Small intestine (tissue), 7 donors: ENCODE results near the gene FITM1. TPM values are rescaled to one million over a fixed set of nuclear protein-coding genes. Genes with fewer than 3 reads are reported as not detected.

ENCODE experiments used
- DNase-seq, 2 donors: peaks; one replicate each; pipeline versions ENCODE4 v3.0.0 to v3.0.0-alpha.2; 2013
- FAIRE-seq: peaks from 2 replicates; lab custom pipeline; 2012; peaks lifted over from hg19 to GRCh38; lab: Jason Lieb, UNC
- H3K27ac ChIP-seq, 3 donors: one replicate each; pipeline ENCODE4 v1.5.1; 2013; ENCODE audit warnings: low read length in 2 of 3, mild to moderate bottlenecking in 2 of 3, control low read depth in 1 of 3, inconsistent platforms in 1 of 3, low read depth in 1 of 3, moderate library complexity in 1 of 3
- H3K27me3 ChIP-seq, 3 donors: one replicate each; pipeline ENCODE4 v1.6.1; 2013; ENCODE audit warnings: low read length in 3 of 3, inconsistent platforms in 1 of 3; ENCODE audit not compliant: control insufficient read depth in 3 of 3, insufficient read depth in 3 of 3
- H3K36me3 ChIP-seq, 3 donors: one replicate each; pipeline ENCODE4 v1.6.1; 2013; ENCODE audit warnings: low read length in 3 of 3, inconsistent platforms in 1 of 3, low read depth in 1 of 3, mild to moderate bottlenecking in 1 of 3, moderate library complexity in 1 of 3; ENCODE audit not compliant: control insufficient read depth in 3 of 3, insufficient read depth in 2 of 3
- H3K4me1 ChIP-seq, 3 donors: one replicate each; pipeline ENCODE4 v1.6.1; 2013; ENCODE audit warnings: low read length in 2 of 3, inconsistent platforms in 1 of 3, low read depth in 1 of 3, mild to moderate bottlenecking in 1 of 3, moderate library complexity in 1 of 3; ENCODE audit not compliant: control insufficient read depth in 3 of 3, insufficient read depth in 2 of 3
- H3K4me3 ChIP-seq, 3 donors: one replicate each; pipeline ENCODE4 v1.5.1; 2013; ENCODE audit warnings: low read length in 3 of 3, control low read depth in 1 of 3, inconsistent platforms in 1 of 3, low read depth in 1 of 3, mild to moderate bottlenecking in 1 of 3, moderate library complexity in 1 of 3
- H3K9me3 ChIP-seq, 2 donors: one replicate each; pipeline ENCODE4 v1.6.1; 2013; ENCODE audit warnings: low read depth in 1 of 2, low read length in 1 of 2; ENCODE audit not compliant: control insufficient read depth in 2 of 2, insufficient read depth in 1 of 2
- WGBS, 3 donors: extraction: QIAGEN DNeasy Blood & Tissue Kit; methylation state at CpG; one replicate each; pipeline ENCODE4 v1.1.7; 2013; 5-methylcytosine and 5-hydroxymethylcytosine counted together
- polyA plus RNA-seq, 4 donors: library from polyadenylated mRNA; stranded (reverse) in 3 of 4; unstranded in 1 of 4; fragments of 200-250 nt in 3 of 4; fragments of 120-200 nt in 1 of 4; gene quantifications; one replicate each; pipeline versions ENCODE4 v1.2.1 to v1.2.3, GENCODE V29; 2013
- donor health status: healthy with polysubstance abuse.
- donor health status: control.
- donor health status: control.
- donor health status: Bipolar disorder and iron deficiency.
- donor health status: healthy.

Gene FITM1
- polyA plus RNA-seq, 4 donors = 2.4 to 5.8 (median 4.1) TPM

GRCh38 chr14:24110060-24110459, 20.4 kb upstream of the FITM1 start:
- peaks cover 0 to 24% (median 0%) of the 10 kb centered on the region in 3 donors for H3K4me1 ChIP-seq
- WGBS, 3 donors = 55 to 72% (median 61%) methylated on average over 9 of the region's 9 CpGs
- no peak for FAIRE-seq
- no peak for DNase-seq
- no peaks in the 10 kb centered on the region for H3K9me3 ChIP-seq
- H3K4me3 ChIP-seq = no peak overlapping the region
- no peaks in the 10 kb centered on the region for H3K27me3 ChIP-seq
- H3K27ac ChIP-seq = peak overlapping the region in 2 of 3 donors; percentile 8 to 76
- peaks cover 0 to 2% (median 0%) of the 10 kb centered on the region in 3 donors for H3K36me3 ChIP-seq

- Histone ChIP-seq H3K9me3 (no peaks in the 10 kb centered on the region), H3K4me1 (peaks cover 0 to 24% (median under 1%) of the 10 kb centered on the region in 3 donors), H3K27me3 (no peaks in the 10 kb centered on the region), H3K27ac (peak overlapping the region in 1 of 3 donors; percentile 76), H3K4me3 (no peak overlapping the region), H3K36me3 (no peaks in the 10 kb centered on the region)
- FAIRE-seq (no peak), DNase-seq (peak; percentile 53 to 63)
- 18 to 51% (median 37%) methylated on average over 1 of the region's 1 CpG for WGBS, 3 donors
These were observed 19.9 kb upstream of the FITM1 start for GRCh38 chr14:24110523-24110922.

- DNase-seq (no peak), FAIRE-seq (no peak)
- Histone ChIP-seq H3K4me3 (peak overlapping the region; percentile 50 to 87 (median 52)), H3K4me1 (peaks cover 0 to 28% (median 13%) of the 10 kb centered on the region in 3 donors), H3K27me3 (no peaks in the 10 kb centered on the region), H3K27ac (peak overlapping the region; percentile 87 to 100 (median 98)), H3K36me3 (peaks cover 0 to 16% (median under 1%) of the 10 kb centered on the region in 3 donors), H3K9me3 (no peaks in the 10 kb centered on the region)
- WGBS, 3 donors = 8 to 16% (median 14%) methylated on average over 15 of the region's 15 CpGs
These were observed 17.1 kb upstream of the FITM1 start for GRCh38 chr14:24113379-24113800.

GRCh38 chr14:24113801-24114531, 16.5 kb upstream of the FITM1 start:
- Histone ChIP-seq H3K27ac (peak overlapping the region; percentile 87 to 100 (median 98)), H3K4me1 (peaks cover 0 to 27% (median 13%) of the 10 kb centered on the region in 3 donors), H3K36me3 (peaks cover 0 to 22% (median 3%) of the 10 kb centered on the region in 3 donors), H3K27me3 (no peaks in the 10 kb centered on the region), H3K9me3 (no peaks in the 10 kb centered on the region), H3K4me3 (peak overlapping the region; percentile 50 to 87 (median 52))
- DNase-seq (peak; percentile 97 to 99), FAIRE-seq (no peak)
- 0% methylated on average over 41 to 42 of the region's 42 CpGs for WGBS, 3 donors

- peaks cover 0 to 26% (median 13%) of the 10 kb centered on the region in 3 donors for H3K4me1 ChIP-seq
- H3K27ac ChIP-seq = peak within 1 kb of the TSS; percentile 97 to 100 (median 98)
- peaks cover 0 to 30% (median 6%) of the 10 kb centered on the region in 3 donors for H3K36me3 ChIP-seq
- H3K27me3 ChIP-seq = no peaks in the 10 kb centered on the region
- peak; percentile 55 for FAIRE-seq
- WGBS, 3 donors = 0 to 1% (median 0%) methylated on average over 65 of the region's 65 CpGs
- no peaks in the 10 kb centered on the region for H3K9me3 ChIP-seq
- peak within 1 kb of the TSS; percentile 72 to 95 (median 87) for H3K4me3 ChIP-seq
- DNase-seq = peak; percentile 100
These were observed 15.7 kb upstream of the FITM1 start, which contains the start of the genes DCAF11 and NRL for GRCh38 chr14:24114532-24115421. Gene DCAF11, plus strand, starts transcription at chr14:24114777. Its CDS starts 818 bp downstream, at chr14:24115595. Gene NRL, minus strand, starts transcription at chr14:24114949. Its CDS starts 32,101 bp downstream, at chr14:24082848.

- Histone ChIP-seq H3K4me1 (peaks cover 0 to 21% (median 13%) of the 10 kb centered on the region in 3 donors), H3K27ac (peak overlapping the region; percentile 84 to 100 (median 98)), H3K9me3 (no peaks in the 10 kb centered on the region), H3K27me3 (no peaks in the 10 kb centered on the region), H3K36me3 (peaks cover 1 to 36% (median 7%) of the 10 kb centered on the region in 3 donors), H3K4me3 (peak overlapping the region; percentile 72 to 95 (median 87))
- WGBS, 3 donors = 0 to 3% (median 3%) methylated on average over 14 of the region's 14 CpGs
- FAIRE-seq = no peak
- DNase-seq = no peak
These were observed 14.9 kb upstream of the FITM1 start for GRCh38 chr14:24115422-24116127.

GRCh38 chr14:24116128-24116814, 14.2 kb upstream of the FITM1 start:
- H3K27me3 ChIP-seq = no peaks in the 10 kb centered on the region
- peak overlapping the region in 2 of 3 donors; percentile 87 to 95 for H3K4me3 ChIP-seq
- no peak for DNase-seq
- no peak for FAIRE-seq
- no peak overlapping the region for H3K27ac ChIP-seq
- 51 to 73% (median 62%) methylated on average over 6 of the region's 6 CpGs for WGBS, 3 donors
- peaks cover 3 to 43% (median 8%) of the 10 kb centered on the region in 3 donors for H3K36me3 ChIP-seq
- no peaks in the 10 kb centered on the region for H3K9me3 ChIP-seq
- peaks cover 0 to 15% (median 13%) of the 10 kb centered on the region in 3 donors for H3K4me1 ChIP-seq
